MM.1S (cell line): ENCODE measurements around the gene LYSMD4.

Experiments used
- DNase-seq: peaks from one replicate; pipeline ENCODE4 v3.0.0-alpha.2; 2015
- H2AFZ ChIP-seq: fragments of 300-600 bp; sonication (generic); 2 replicates; pipeline ENCODE4 v1.6.0; 2016; ENCODE audit warnings: antibody characterized with exemption, low read length
- H3F3A ChIP-seq: fragments of 300-600 bp; sonication (generic); 2 replicates; pipeline ENCODE4 v1.6.1; 2016; ENCODE audit warnings: mild to moderate bottlenecking, antibody characterized with exemption, low read length, moderate library complexity, mixed read lengths; ENCODE audit not compliant: insufficient read depth
- H3K27ac ChIP-seq: fragments of 300-600 bp; sonication (generic); 2 replicates; pipeline ENCODE4 v1.5.1; 2016; ENCODE audit warnings: mild to moderate bottlenecking, low read length
- H3K27me3 ChIP-seq: fragments of 300-600 bp; sonication (generic); replicated peaks from 2 replicates; pipeline ENCODE4 v1.6.0; 2016; ENCODE audit warnings: low read length; ENCODE audit not compliant: insufficient read depth
- H3K36me3 ChIP-seq: fragments of 300-600 bp; sonication (generic); replicated peaks from 2 replicates; pipeline ENCODE4 v1.6.1; 2016; ENCODE audit warnings: mild to moderate bottlenecking, low read length, mixed read lengths; ENCODE audit not compliant: insufficient read depth
- H3K4me1 ChIP-seq: fragments of 300-600 bp; sonication (generic); 2 replicates; pipeline ENCODE4 v1.6.1; 2016; ENCODE audit warnings: low read length, mixed read lengths
- H3K4me2 ChIP-seq: fragments of 300-600 bp; sonication (generic); 2 replicates; pipeline ENCODE4 v1.6.0; 2016; ENCODE audit warnings: low read depth, low read length
- H3K4me3 ChIP-seq: fragments of 300-600 bp; sonication (generic); 2 replicates; pipeline ENCODE4 v1.5.1; 2016; ENCODE audit warnings: low read length, mixed read lengths
- H3K79me2 ChIP-seq: fragments of 300-600 bp; sonication (generic); 2 replicates; pipeline ENCODE4 v1.6.1; 2016; ENCODE audit warnings: mixed run types, low read length, mixed read lengths
- H3K9ac ChIP-seq: fragments of 300-600 bp; sonication (generic); 2 replicates; pipeline ENCODE4 v1.6.1; 2016; ENCODE audit warnings: low read length, mixed read lengths
- H3K9me2 ChIP-seq: fragments of 300-600 bp; sonication (generic); replicated peaks from 2 replicates; pipeline ENCODE4 v1.6.1; 2016; ENCODE audit warnings: mild to moderate bottlenecking, low read length, mixed read lengths; ENCODE audit not compliant: insufficient read depth
- H3K9me3 ChIP-seq: fragments of 300-600 bp; sonication (generic); replicated peaks from 2 replicates; pipeline ENCODE4 v1.6.1; 2016; ENCODE audit warnings: mild to moderate bottlenecking, low read length, mixed read lengths; ENCODE audit not compliant: insufficient read depth
- H4K20me1 ChIP-seq: fragments of 300-600 bp; sonication (generic); 2 replicates; pipeline ENCODE4 v1.6.1; 2016; ENCODE audit warnings: mild to moderate bottlenecking, low read length, moderate library complexity, mixed read lengths; ENCODE audit not compliant: insufficient read depth
- EZH2 ChIP-seq: fragments of 300-600 bp; sonication (generic); optimal IDR thresholded peaks from 2 replicates; pipeline ENCODE3; 2017; ENCODE audit warnings: low read depth, mild to moderate bottlenecking, antibody characterized with exemption, low read length, mixed read lengths
- EZH2phosphoT487 ChIP-seq: fragments of 300-600 bp; sonication (generic); IDR thresholded peaks from 2 replicates; pipeline ENCODE4 v1.6.1; 2018; ENCODE audit warnings: antibody characterized with exemption, low read length
- TF ChIP-seq, protein P1 (sequence below): fragments of 300-600 bp; sonication (generic); IDR thresholded peaks from 2 replicates; pipeline ENCODE4 v1.5.1; 2016; ENCODE audit warnings: antibody characterized with exemption, low read length, mixed read lengths

LYSMD4 gene

DNA sequence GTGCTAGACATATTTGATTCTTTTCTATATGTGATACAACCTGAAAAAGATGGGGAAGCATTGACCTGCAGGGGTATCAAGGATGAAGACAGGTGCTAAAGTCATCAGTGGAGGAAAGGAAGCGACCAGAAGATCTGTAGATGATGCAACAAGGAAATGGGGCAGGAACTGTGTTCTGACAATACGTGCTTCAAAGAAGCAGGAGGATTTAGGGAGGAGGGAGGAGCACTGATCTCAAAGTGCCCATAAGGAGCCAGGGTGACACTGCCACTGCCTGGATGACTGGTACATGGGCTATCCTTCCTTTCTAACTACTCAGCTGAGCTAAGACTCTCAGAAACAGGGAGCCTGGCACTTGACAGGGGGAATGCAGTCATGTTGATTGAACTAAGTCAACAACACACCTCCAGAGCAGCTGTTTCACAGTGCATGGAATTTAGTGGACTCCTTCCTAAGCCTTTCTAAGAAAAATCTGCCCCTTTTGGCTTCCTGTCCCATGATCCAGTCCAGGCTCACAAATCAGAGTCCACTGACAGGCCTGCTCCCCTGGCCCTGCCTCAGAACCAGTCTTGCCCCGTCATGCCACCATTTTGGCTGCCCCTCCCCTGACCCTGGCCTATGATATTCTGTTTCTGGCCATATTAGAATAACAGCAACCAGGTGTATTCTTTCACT lies 12.0 kb downstream of the LYSMD4 start:
- no peak overlapping the region for H3K27ac ChIP-seq
- TF ChIP-seq, protein P1, sequence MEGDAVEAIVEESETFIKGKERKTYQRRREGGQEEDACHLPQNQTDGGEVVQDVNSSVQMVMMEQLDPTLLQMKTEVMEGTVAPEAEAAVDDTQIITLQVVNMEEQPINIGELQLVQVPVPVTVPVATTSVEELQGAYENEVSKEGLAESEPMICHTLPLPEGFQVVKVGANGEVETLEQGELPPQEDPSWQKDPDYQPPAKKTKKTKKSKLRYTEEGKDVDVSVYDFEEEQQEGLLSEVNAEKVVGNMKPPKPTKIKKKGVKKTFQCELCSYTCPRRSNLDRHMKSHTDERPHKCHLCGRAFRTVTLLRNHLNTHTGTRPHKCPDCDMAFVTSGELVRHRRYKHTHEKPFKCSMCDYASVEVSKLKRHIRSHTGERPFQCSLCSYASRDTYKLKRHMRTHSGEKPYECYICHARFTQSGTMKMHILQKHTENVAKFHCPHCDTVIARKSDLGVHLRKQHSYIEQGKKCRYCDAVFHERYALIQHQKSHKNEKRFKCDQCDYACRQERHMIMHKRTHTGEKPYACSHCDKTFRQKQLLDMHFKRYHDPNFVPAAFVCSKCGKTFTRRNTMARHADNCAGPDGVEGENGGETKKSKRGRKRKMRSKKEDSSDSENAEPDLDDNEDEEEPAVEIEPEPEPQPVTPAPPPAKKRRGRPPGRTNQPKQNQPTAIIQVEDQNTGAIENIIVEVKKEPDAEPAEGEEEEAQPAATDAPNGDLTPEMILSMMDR = no peak
- TF ChIP-seq EZH2 = no peak
- H2AFZ ChIP-seq = no peak overlapping the region
- no peaks in the 10 kb centered on the region for H3K9me3 ChIP-seq
- no peak overlapping the region for H3K9ac ChIP-seq
- no peaks in the 10 kb centered on the region for H3K36me3 ChIP-seq
- H3K27me3 ChIP-seq = no peaks in the 10 kb centered on the region
- DNase-seq = no peak
- H3K9me2 ChIP-seq = no peaks in the 10 kb centered on the region
- no peaks in the 10 kb centered on the region for H4K20me1 ChIP-seq
- no peak overlapping the region for H3K4me2 ChIP-seq
- no peak overlapping the region for H3K4me3 ChIP-seq
- H3K79me2 ChIP-seq = no peaks in the 10 kb centered on the region
- H3K4me1 ChIP-seq = peaks cover 19% of the 10 kb centered on the region
- H3F3A ChIP-seq = peaks cover 18% of the 10 kb centered on the region

DNA sequence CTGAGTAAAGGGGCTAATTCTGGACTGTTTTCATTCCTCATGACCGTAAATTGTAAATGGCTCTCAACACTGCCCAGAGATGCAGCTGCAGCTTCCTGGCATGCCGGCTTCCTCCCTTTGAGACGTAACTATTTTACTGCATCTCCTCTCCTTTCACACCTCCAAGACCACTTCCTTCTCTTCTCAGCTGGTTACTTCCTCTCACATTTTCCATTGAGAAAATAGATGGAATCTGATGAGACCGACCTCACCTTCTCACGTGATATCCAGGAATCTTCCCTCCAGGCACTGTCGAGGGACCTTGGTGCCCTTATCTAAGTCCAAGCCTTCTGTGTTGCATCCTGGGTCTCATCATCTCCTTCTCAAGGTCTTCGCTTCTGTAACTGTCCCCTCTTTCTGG lies 12.7 kb downstream of the LYSMD4 start:
- H3K4me2 ChIP-seq = no peak overlapping the region
- H3F3A ChIP-seq = peaks cover 18% of the 10 kb centered on the region
- H3K9ac ChIP-seq = no peak overlapping the region
- H3K4me1 ChIP-seq = peaks cover 19% of the 10 kb centered on the region
- no peaks in the 10 kb centered on the region for H3K79me2 ChIP-seq
- no peaks in the 10 kb centered on the region for H3K36me3 ChIP-seq
- no peak overlapping the region for H2AFZ ChIP-seq
- H4K20me1 ChIP-seq = no peaks in the 10 kb centered on the region
- H3K27me3 ChIP-seq = no peaks in the 10 kb centered on the region
- no peak overlapping the region for H3K27ac ChIP-seq
- no peak for DNase-seq
- TF ChIP-seq, protein P1 = no peak
- TF ChIP-seq EZH2phosphoT487 = no peak
- no peak for TF ChIP-seq EZH2
- no peaks in the 10 kb centered on the region for H3K9me3 ChIP-seq
- H3K9me2 ChIP-seq = no peaks in the 10 kb centered on the region
- no peak overlapping the region for H3K4me3 ChIP-seq

DNA sequence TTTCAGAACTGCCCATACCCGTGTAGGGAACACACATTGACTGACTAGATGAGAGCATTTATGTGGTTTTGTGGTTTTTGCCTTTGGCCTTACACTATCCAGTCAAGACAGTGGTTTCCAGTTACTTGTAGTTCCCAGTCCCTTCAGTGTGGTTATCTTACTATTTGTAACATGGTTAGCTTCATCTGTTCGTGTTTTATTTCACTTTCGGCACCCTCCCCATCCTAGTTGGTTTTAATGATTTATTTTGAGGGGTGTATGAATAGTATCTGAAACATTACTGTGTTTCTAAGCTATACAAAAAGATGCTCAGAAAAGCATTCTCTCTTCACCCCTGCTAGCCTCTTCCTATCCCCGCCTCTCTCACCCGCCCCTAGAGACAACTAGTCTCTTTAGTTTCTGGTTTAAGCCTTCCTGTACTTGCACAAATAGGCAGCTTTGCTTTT lies 14.1 kb downstream of the LYSMD4 start:
- peak overlapping the region; percentile 6; the same call in 1 of the 2 replicates for H3K4me3 ChIP-seq
- H3K4me1 ChIP-seq = peaks cover 19% of the 10 kb centered on the region
- H4K20me1 ChIP-seq = no peaks in the 10 kb centered on the region
- H3K9me2 ChIP-seq = no peaks in the 10 kb centered on the region
- no peaks in the 10 kb centered on the region for H3K9me3 ChIP-seq
- H3K79me2 ChIP-seq = no peaks in the 10 kb centered on the region
- no peaks in the 10 kb centered on the region for H3K36me3 ChIP-seq
- DNase-seq = peak; percentile 97
- H2AFZ ChIP-seq = no peak overlapping the region
- peak overlapping the region; percentile 38; the same call in 1 of the 2 replicates for H3K27ac ChIP-seq
- TF ChIP-seq, protein P1 = no peak
- TF ChIP-seq EZH2phosphoT487 = no peak
- no peak for TF ChIP-seq EZH2
- peaks cover 18% of the 10 kb centered on the region for H3F3A ChIP-seq
- peak overlapping the region; percentile 51 for H3K4me2 ChIP-seq
- no peak overlapping the region for H3K9ac ChIP-seq
- no peaks in the 10 kb centered on the region for H3K27me3 ChIP-seq
